HG02973 (cell line): ENCODE data around the gene RBP4.

Source experiments
- ATAC-seq: cut with Tn5 transposase; IDR thresholded peaks from one replicate; pipeline ENCODE4 v1.9.1; 2021; ENCODE audit warnings: moderate library complexity; ENCODE audit not compliant: unreplicated experiment

The RBP4 gene

DNA sequence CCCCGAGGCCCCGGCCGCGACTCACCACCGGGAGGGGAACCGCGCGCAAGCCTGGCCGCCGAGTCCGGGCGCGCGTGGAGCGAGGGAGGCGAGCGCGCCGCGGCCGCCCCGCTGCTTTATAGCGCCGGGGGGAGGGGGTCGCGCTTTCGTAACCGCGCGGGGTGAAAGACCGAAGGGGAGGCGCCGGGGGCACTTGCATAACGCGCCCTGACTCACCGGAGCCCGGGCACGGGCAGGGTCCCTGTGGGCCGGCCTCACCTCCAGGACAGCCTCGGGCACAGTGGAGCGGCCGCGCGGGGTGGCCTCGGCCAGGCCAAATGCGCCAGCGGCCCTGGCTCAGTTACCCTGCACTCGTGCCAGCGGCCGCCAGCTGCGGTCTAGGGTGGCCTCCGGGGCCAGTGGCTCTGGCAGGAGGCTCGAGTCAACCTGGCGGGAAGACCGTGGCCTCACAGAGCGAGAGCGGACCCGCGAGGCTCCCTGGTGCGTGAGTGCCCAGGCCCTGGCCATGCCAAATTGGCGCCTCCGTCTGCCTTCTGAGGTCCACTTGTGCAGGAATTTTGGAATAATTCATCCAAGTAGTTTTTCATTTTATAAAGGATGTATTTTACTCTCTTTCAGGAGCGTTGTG lies at the start of gene RBP4:
Gene RBP4 (minus strand): TSS at position 90 of the 628 bp plus-strand sequence. CDS start 207 bp downstream, outside the sequence.
- no peak for ATAC-seq

DNA sequence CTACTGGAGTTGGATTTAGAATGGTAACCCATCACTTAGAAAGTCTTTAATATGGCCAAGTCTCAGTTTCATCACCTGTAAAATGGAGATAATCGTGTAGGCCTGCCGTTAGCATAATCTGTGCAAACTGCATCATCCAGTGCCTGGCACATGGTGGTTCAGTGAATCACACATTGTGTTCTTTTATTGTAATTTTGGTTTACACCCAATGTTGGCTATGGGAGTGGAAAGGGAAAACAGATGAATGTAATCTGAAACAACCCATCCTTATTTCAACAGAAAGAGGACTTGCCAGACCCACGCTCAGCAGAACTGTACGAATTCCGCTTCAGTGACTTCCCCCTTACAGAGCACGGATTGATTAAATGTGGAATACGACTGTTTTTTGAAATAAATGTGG lies 38.8 kb upstream of the RBP4 start:
- ATAC-seq = no peak

- no peak for ATAC-seq
Measured at GRCh38 chr10:93630625-93631557, 29.9 kb upstream of the RBP4 start.

GRCh38 chr10:93629647-93630305 lies 28.7 kb upstream of the RBP4 start:
- no peak for ATAC-seq

DNA sequence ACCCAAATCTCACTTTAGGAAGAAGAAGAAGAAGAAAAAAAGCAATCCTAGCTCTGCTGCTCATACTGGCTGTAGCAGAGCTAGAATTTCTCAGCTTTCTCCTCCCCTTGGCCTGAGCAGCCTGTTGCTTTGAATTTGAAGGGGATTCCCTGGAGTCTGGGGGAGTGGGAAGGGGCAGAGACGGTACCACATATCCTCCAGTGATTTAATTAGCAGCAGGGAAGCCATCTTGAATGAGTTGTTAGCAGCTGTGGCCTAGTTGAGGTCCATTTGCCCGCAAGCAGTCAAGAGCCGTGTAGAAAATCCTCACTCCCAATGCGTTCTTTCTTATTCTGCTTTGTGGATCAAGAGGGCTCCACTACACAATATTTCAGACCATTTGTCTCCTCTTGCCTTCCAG lies 27.8 kb upstream of the RBP4 start:
- ATAC-seq = no peak

DNA sequence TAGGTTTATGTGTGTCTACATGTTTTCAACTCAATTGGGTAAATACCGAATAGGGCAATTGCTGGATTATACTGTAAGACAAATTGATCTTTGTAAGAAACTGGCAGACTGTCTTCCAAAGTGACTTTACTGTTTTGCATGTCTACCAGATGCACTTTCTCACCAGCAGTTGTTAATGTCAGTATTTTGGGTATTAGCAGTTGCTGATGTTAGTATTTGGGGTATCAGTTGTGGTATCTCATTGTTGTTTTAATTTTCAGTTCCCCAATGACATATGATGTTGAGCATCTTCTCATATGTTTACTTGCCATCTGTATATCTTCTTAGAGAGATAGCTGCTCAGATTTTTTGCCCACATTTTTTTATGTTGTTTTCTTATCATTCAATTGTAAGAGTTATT lies 21.9 kb upstream of the RBP4 start:
- ATAC-seq = no peak

DNA sequence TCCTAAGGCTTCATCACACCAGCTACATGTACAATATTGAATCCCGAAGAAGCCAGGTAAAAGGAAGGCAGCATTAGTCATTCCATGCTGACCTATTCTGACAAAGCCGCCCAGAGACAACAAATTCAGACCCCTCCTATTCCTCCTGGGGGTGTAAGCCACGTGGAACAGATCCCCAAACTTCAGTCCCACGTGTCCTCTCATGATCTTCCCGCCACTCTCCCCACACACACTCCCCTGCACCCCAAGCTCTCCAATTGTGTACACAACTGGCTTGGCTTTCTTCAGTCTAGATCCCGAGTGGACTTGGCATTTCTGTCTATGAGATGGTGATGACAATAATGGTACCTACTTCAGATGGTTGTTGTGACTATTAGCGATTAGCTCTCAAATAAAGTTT lies 19.9 kb upstream of the RBP4 start:
- no peak for ATAC-seq

GRCh38 chr10:93615576-93616235 lies 14.7 kb upstream of the RBP4 start:
- ATAC-seq = no peak

GRCh38 chr10:93614101-93614825 lies 13.2 kb upstream of the RBP4 start:
- ATAC-seq = no peak

- no peak for ATAC-seq
Measured at GRCh38 chr10:93613126-93613525, 12.1 kb upstream of the RBP4 start.

DNA sequence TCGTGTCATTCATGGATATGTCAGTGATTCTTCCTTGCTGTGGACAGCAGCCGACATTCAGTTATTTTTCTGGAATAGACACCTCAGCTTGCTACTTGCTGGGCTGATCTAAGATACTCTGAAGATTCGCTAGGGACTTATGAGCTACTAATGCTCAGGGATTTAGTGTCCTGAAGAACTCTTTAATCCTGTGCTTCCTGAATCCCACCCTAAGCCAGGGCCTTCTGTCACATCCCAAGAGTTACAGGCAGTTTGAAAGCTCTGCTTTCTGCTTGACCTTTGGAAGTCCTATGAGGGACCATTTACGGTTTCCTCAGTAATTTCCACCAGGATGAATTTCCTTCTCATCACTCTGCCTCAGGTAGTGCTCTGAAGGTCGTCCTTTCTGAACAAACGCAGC lies 11.3 kb upstream of the RBP4 start, which contains the start of gene PDE6C:
Gene PDE6C (plus strand): TSS at position 227 of the 400 bp plus-strand sequence. CDS start 189 bp downstream, outside the sequence.
- no peak for ATAC-seq

DNA sequence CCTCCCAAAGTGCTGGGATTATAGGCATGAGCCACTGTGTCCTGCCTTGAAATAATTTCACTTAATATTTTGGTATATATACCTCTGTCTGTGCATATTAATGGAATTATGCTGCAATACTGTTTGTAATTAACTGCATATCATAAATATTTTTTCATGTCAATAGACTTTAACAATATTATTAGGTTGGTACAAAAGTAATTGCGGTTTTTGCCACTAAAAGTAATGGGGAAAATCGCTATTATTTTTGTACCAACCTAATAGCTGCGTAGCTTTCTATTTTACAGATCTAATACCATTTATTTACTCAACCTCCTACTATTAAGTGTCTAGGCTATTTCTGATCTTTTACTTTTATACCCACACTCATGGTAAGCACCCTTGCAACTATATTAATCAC lies 7.4 kb upstream of the RBP4 start:
- no peak for ATAC-seq

GRCh38 chr10:93604146-93604545 lies 3.1 kb upstream of the RBP4 start:
- ATAC-seq = no peak

DNA sequence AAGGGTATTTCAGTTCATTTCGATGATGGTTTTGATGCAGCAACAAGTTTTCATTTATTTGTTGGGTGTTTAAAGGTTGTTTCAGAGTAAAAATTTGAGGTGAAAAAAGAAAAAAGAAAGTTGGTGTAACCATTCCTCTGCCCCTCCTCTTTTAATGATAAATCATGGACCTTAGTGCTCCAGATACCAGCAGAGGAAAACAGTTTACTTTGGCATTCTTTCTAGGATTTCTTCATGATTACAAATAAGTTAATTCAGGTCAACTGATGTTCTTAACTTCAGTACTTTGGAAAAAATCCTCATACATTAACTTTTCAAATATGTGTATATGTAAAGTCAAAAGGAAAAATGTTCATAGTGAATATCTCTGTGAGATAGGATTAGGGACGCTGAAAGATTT lies 2.0 kb upstream of the RBP4 start:
- no peak for ATAC-seq

GRCh38 chr10:93601774-93602162 lies 733 bp upstream of the RBP4 start:
- ATAC-seq = no peak

- no peak for ATAC-seq
Measured at GRCh38 chr10:93600446-93601145, 439 bp downstream of the RBP4 start.

DNA sequence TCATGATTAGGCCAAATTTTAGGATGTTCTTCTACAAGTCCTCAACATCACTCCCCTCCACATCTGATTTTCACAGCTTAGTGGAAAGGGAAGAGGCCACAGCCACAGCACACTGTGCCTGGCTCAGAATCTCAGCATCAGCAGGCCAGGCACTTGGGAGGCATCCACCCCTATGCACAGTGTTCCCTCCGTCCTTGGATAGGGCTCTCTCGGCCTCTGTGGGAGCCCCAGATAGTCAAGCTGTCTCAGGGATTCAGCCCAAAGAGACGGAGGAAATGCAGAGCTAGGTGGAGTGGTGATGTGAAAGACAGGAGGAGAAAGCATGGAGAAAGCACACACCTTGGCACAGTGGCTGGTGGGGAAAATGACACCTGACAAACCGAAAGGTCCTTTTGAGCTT lies 1.3 kb downstream of the RBP4 start:
- ATAC-seq = no peak

DNA sequence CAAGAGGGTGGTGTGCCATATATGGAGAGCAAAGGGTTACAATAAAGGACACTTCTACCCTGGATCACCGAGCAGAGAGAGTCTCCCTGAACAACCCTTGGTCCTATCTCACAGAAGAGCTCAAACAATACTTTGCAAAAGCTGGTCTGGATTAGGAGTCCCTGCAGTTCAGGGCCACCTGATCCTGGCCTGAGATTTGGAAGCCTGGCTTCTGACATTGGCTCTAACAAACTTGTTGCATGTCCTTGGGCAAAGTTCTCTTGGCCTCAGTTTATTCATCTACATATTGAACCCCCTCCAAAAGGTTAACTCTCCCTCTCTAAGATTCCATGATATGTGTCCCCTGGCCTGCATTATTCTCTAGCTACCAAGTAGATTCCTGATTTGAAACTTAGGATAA lies 1.7 kb downstream of the RBP4 start:
- ATAC-seq = no peak

GRCh38 chr10:93598157-93598556 lies 2.9 kb downstream of the RBP4 start:
- ATAC-seq = no peak

- no peak for ATAC-seq
Measured at GRCh38 chr10:93597075-93597599, 3.9 kb downstream of the RBP4 start.
